ENCODE results near the gene ASB5. TPM values are rescaled to one million over a fixed set of nuclear protein-coding genes. Genes with fewer than 3 reads are reported as not detected.

Gene ASB5
- total and polyA plus RNA-seq, 10 of the 15 experiments (the other 5 are each of a cell fraction or from before 2014, with no cell fraction given): not detected

- ChIA-PET POLR2A (no interaction called here), SMC1A (ENCODE audit: uncharacterized antibody, unreplicated experiment) (interaction anchor here (0.8 to 1.2 kb wide), 2 partner anchors 9 to 51 kb away, joined by 4 read pairs; no protein-coding TSS in a partner anchor), CTCF (interaction anchor here (0.7 kb wide), 1 partner anchor 9 kb away, joined by 3 read pairs; no protein-coding TSS in a partner anchor), RAD21 (ENCODE audit: unreplicated experiment) (no interaction called here)
- DNase-seq (ENCODE audit: low read depth, low spot score) (no peak), ATAC-seq (no peak), FAIRE-seq (no peak)
- H3K36me3 ChIP-seq (ENCODE audit: control insufficient read depth in 2 of 2, insufficient read depth in 2 of 2, low read length in 1 of 2): no peaks in the 10 kb centered on the region; a peak in 1 of 4 replicates
- WGBS (ENCODE audit: insufficient coverage, insufficient replicate concordance, low lambda C conversion rate, missing lambda C conversion rate): 65% methylated on average over 5 of the region's 5 CpGs
- in situ Hi-C loops (cut with MboI): no loop called here
- no peak overlapping the region for H2AFZ ChIP-seq (ENCODE audit: control insufficient read depth, low read depth, low read length)
- intact Hi-C loops (cut with micrococcal nuclease; ENCODE audit: unreplicated experiment): no loop called here
- no peaks in the 10 kb centered on the region for H4K20me1 ChIP-seq (ENCODE audit: control insufficient read depth, insufficient read depth)
- H3K9ac ChIP-seq (ENCODE audit: control insufficient read depth, insufficient read depth, low read length): no peak overlapping the region
- H3K4me3 ChIP-seq: no peak overlapping the region
- no peaks in the 10 kb centered on the region for H3K4me1 ChIP-seq (ENCODE audit: control insufficient read depth, insufficient read depth, low read length)
- no peaks in the 10 kb centered on the region for H3K9me3 ChIP-seq (replicated peaks; ENCODE audit: control insufficient read depth, insufficient read depth, low read length)
- no peak overlapping the region for H3K4me2 ChIP-seq (ENCODE audit: control insufficient read depth, insufficient read depth)
- H3K27ac ChIP-seq (ENCODE audit: control insufficient read depth, insufficient read depth): no peak overlapping the region
- peaks cover 0 to 2% of the 10 kb centered on the region in 2 experiments; a peak in 2 of 4 replicates for H3K27me3 ChIP-seq (replicated peaks in 1 of 2; ENCODE audit: control insufficient read depth in 2 of 2, insufficient read depth in 2 of 2, low read length in 1 of 2)
- BruUV-seq (replicated peaks): no TSS peak
- H3K79me2 ChIP-seq (ENCODE audit: control insufficient read depth, insufficient read depth, low read length): no peaks in the 10 kb centered on the region
- TF ChIP-seq POU2F2 (IDR thresholded peaks at IDR 0.05; ENCODE audit: borderline replicate concordance, low read depth, low read length): no peak
- no peak for TF ChIP-seq MLLT1 (IDR thresholded peaks at IDR 0.05)
- no peak for TF ChIP-seq BMI1 (IDR thresholded peaks at IDR 0.05; ENCODE audit: borderline replicate concordance)
- TF ChIP-seq ZNF207 (IDR thresholded peaks at IDR 0.05; ENCODE audit: borderline replicate concordance): no peak
- no peak for TF ChIP-seq IRF3 (IDR thresholded peaks at IDR 0.05)
- no peak for TF ChIP-seq RELB (IDR thresholded peaks at IDR 0.05; ENCODE audit: low read depth)
- no peak for TF ChIP-seq ESRRA (IDR thresholded peaks at IDR 0.05; ENCODE audit: low read length)
- no peak for TF ChIP-seq ZNF687 (IDR thresholded peaks at IDR 0.05)
- no peak for TF ChIP-seq ZBED1 (IDR thresholded peaks at IDR 0.05; ENCODE audit: borderline replicate concordance)
- TF ChIP-seq IRF4 (IDR thresholded peaks at IDR 0.05; ENCODE audit: low read depth, low read length): no peak
- no peak for TF ChIP-seq NFYB (IDR thresholded peaks at IDR 0.05; ENCODE audit: insufficient read depth, low read depth, low read length)
- no peak for TF ChIP-seq MEF2B (IDR thresholded peaks at IDR 0.05; ENCODE audit: partially characterized antibody, poor library complexity, severe bottlenecking)
- no peak for TF ChIP-seq SIN3A (IDR thresholded peaks at IDR 0.05; ENCODE audit: low read depth, low read length)
- no peak for TF ChIP-seq MXI1 (IDR thresholded peaks at IDR 0.05; ENCODE audit: low read depth, low read length)
- TF ChIP-seq CHD2 (IDR thresholded peaks at IDR 0.05; ENCODE audit: borderline replicate concordance, low read depth, low read length): no peak
- no peak for TF ChIP-seq ZNF384 (IDR thresholded peaks at IDR 0.05; ENCODE audit: borderline replicate concordance, low read depth, low read length)
- TF ChIP-seq TCF7 (IDR thresholded peaks at IDR 0.05; ENCODE audit: borderline replicate concordance): no peak
- TF ChIP-seq BCL11A (IDR thresholded peaks at IDR 0.05; ENCODE audit: low read depth, low read length): no peak
Observed at GRCh38 chr4:176207839-176208238, 61.2 kb downstream of the ASB5 start.
